Uterus (tissue), 4 donors: ENCODE data around the gene CAPZB. TPM values are rescaled to one million over a fixed set of nuclear protein-coding genes. Genes with fewer than 3 reads are reported as not detected.

Experiments
- DNase-seq, 2 donors: peaks; one replicate each; pipeline ENCODE4 v3.0.0-alpha.2; 2019 to 2020
- H3K27ac ChIP-seq, 2 donors: fragments of 200-600 bp; sonication (generic); 1 replicate in 1 of 2; 2 replicates in 1 of 2; pipeline ENCODE4 v1.5.1; 2016 to 2018
- H3K27me3 ChIP-seq, 2 donors: fragments of 200-600 bp; sonication (generic); one replicate each; pipeline ENCODE4 v1.5.1; 2018 to 2019; ENCODE audit warnings: control low read depth in 1 of 2
- H3K36me3 ChIP-seq, 2 donors: fragments of 200-600 bp; sonication (generic); one replicate each; pipeline ENCODE4 v1.5.1; 2019; ENCODE audit warnings: control low read depth in 1 of 2
- H3K4me1 ChIP-seq, 2 donors: fragments of 200-600 bp; sonication (generic); one replicate each; pipeline ENCODE4 v1.5.1; 2018 to 2019; ENCODE audit warnings: control low read depth in 1 of 2
- H3K4me3 ChIP-seq, 2 donors: fragments of 200-600 bp; sonication (generic); 1 replicate in 1 of 2; 2 replicates in 1 of 2; pipeline ENCODE4 v1.5.1; 2018 to 2019; ENCODE audit warnings: mild to moderate bottlenecking in 1 of 2
- H3K9me3 ChIP-seq, 2 donors: fragments of 200-600 bp; sonication (generic); one replicate each; pipeline ENCODE4 v1.5.1; 2019; ENCODE audit warnings: control low read depth in 1 of 2
- POLR2A ChIP-seq, 2 donors: fragments of 450-650 bp; IDR thresholded peaks; one replicate each; pipeline ENCODE4 v1.6.1; 2016; ENCODE audit warnings: antibody characterized with exemption in 2 of 2, mild to moderate bottlenecking in 1 of 2, moderate library complexity in 1 of 2
- intact Hi-C: fragments of 100-400 bp; cut with DNase I; formaldehyde crosslinking; loops from one replicate; pipeline ENCODE4 v1.15.1; 2023; ENCODE audit warnings: low total_unique reads
- total RNA-seq, 4 donors: library from RNA; depleted of rRNA in 3 of 4; stranded (reverse); fragments of >200 nt in 3 of 4; gene quantifications; one replicate each; pipeline versions ENCODE4 v1.1.0 to v1.2.4, GENCODE V29; 2014 to 2023
- TF ChIP-seq, protein P1 (sequence below), 4 experiments: fragments of 200-600 bp in 2 of 4; fragments of 450-650 bp in 2 of 4; sonication (generic) in 2 of 4; IDR thresholded peaks; one replicate each; pipeline ENCODE4 v1.5.1; 2016 to 2019; ENCODE audit warnings: antibody characterized with exemption in 4 of 4, mild to moderate bottlenecking in 2 of 4, moderate library complexity in 1 of 4
- donor health status: DM: yes; HTN: yes; CAD: no.

The CAPZB gene
- total RNA-seq, 4 donors from 2014 or later, result 94.4 to 281 (median 141) TPM

DNA sequence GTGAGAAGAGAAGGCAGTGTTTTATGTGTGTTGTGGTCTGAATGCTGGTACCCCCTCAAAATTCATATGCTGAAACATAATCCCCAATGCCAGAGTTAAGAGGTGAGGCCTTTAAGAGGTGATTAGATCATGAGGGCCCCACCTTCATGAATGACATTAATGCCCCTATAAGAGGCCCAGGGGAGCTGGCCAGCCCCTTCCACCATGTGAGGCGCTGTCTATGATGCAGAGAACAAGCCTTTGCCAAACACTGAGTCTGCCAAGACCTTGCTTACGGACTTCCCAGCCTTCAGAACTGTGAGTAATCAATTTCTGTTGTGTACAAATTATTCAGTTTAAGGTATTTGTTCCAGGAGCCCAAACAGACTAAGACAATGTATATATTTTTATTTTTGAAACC lies 20.2 kb downstream of the CAPZB start:
- Histone ChIP-seq H3K27ac (peak overlapping the region; percentile 36 to 75), H3K9me3 (no peaks in the 10 kb centered on the region), H3K4me3 (no peak overlapping the region), H3K27me3 (no peaks in the 10 kb centered on the region), H3K4me1 (peaks cover 0 to 14% of the 10 kb centered on the region in 2 donors), H3K36me3 (no peaks in the 10 kb centered on the region)
- no peak for DNase-seq
- no peak for TF ChIP-seq POLR2A (IDR thresholded peaks at IDR 0.05)
- TF ChIP-seq, protein P1, sequence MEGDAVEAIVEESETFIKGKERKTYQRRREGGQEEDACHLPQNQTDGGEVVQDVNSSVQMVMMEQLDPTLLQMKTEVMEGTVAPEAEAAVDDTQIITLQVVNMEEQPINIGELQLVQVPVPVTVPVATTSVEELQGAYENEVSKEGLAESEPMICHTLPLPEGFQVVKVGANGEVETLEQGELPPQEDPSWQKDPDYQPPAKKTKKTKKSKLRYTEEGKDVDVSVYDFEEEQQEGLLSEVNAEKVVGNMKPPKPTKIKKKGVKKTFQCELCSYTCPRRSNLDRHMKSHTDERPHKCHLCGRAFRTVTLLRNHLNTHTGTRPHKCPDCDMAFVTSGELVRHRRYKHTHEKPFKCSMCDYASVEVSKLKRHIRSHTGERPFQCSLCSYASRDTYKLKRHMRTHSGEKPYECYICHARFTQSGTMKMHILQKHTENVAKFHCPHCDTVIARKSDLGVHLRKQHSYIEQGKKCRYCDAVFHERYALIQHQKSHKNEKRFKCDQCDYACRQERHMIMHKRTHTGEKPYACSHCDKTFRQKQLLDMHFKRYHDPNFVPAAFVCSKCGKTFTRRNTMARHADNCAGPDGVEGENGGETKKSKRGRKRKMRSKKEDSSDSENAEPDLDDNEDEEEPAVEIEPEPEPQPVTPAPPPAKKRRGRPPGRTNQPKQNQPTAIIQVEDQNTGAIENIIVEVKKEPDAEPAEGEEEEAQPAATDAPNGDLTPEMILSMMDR (IDR thresholded peaks at IDR 0.05), result no peak
- intact Hi-C loops, result no loop called here

DNA sequence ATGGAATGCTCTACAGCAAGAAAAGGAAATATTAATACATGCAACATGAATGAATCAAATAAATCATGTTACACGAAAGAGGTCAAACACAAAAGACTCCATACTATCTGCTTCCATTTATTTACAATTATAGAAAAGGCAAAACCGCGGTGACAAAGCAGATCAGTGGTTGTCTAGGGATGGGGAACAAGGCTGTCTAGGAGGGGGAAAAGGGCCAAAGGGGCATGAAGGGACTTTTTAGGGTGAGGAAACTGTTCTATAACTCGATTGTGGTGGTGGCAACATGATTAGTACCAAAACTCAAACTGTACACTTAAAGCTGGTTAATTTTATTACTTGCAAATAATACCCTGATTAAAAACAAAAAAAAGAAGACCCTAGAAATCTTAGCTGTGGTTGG lies 20.6 kb downstream of the CAPZB start:
- TF ChIP-seq, protein P1 (IDR thresholded peaks at IDR 0.05), result no peak
- H3K27ac ChIP-seq, result peak overlapping the region; percentile 36 to 75
- no peak overlapping the region for H3K4me3 ChIP-seq
- H3K9me3 ChIP-seq, result no peaks in the 10 kb centered on the region
- no peak for DNase-seq
- no peaks in the 10 kb centered on the region for H3K36me3 ChIP-seq
- no peaks in the 10 kb centered on the region for H3K27me3 ChIP-seq
- intact Hi-C loops, result no loop called here
- peaks cover 0 to 13% of the 10 kb centered on the region in 2 donors for H3K4me1 ChIP-seq

DNA sequence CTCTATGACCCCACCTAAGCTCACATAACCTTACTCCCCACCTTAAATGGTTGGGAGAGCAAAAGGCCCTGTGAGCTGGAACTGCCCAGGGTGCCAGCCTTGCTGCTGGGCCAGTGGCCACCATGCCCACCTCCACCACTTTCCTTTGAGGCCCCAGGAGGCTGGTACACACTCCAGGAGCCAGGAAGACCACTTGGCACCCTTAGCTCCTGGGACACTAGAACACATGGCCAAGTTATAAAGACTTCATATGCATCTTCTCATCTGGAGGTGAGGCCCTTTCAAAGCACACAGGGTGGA lies 21.9 kb downstream of the CAPZB start:
- Histone ChIP-seq H3K4me3 (no peak overlapping the region), H3K36me3 (no peaks in the 10 kb centered on the region), H3K4me1 (peaks cover 0 to under 1% of the 10 kb centered on the region in 2 donors), H3K9me3 (no peaks in the 10 kb centered on the region), H3K27ac (peak overlapping the region; percentile 10 to 27), H3K27me3 (no peaks in the 10 kb centered on the region)
- no peak for TF ChIP-seq POLR2A (IDR thresholded peaks at IDR 0.05)
- TF ChIP-seq, protein P1 (IDR thresholded peaks at IDR 0.05), result no peak
- DNase-seq, result no peak
- intact Hi-C loops, result no loop called here

DNA sequence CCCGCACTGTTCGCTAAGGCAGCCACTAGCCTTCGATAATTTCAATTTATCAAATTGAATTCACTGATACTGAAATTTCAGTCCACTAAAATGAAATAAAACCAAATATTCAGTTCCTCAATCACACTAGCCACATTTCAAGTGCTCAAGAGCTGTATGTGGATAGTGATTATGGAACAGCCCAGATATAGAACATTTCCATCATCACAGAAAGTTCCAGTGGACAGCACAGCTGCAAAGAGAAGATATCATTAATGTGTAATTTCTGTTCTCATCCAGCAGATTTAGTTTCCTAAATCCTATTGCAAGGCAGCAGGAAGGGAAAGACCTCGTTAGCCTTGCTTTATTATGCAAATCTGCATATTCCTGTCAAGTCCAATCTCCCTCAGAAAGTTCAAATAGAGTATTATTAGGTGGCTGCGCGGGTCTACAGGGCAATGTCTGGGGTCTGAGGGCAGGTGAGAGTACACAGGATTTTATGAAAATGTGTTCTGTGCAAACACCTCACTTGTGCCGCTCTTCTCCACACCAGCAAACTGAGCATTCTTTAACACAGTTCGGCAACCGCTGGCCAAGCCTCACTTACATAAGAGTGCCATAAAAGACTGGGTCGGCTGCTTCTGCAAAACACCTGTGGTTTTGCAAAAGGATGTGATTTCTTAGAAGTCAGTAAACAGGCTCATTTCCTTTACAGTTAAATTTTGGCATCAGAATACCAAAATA lies 22.4 kb downstream of the CAPZB start:
- Histone ChIP-seq H3K27ac (peak overlapping the region; percentile 10 to 27), H3K27me3 (no peaks in the 10 kb centered on the region), H3K9me3 (no peaks in the 10 kb centered on the region), H3K4me3 (no peak overlapping the region), H3K36me3 (no peaks in the 10 kb centered on the region), H3K4me1 (no peaks in the 10 kb centered on the region)
- DNase-seq, result no peak
- no peak for TF ChIP-seq POLR2A (IDR thresholded peaks at IDR 0.05)
- TF ChIP-seq, protein P1 (IDR thresholded peaks at IDR 0.05), result no peak
- intact Hi-C loops, result no loop called here

DNA sequence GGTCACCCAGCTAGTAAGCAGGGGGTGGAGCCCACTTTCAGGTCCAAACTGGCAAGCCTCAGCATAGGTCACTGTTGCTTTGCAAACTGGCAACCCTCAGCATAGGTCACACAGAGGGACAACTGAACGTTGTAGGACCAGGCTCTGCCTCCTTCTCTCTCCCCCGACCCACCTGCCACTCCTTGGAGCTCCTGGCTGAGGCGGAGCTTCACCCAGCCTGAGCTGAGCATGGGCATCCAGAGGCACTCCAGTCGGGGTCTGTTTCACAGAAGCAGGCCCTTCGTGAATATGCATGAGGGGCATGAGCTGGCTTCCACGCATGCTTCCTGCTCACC lies 24.2 kb downstream of the CAPZB start:
- no peaks in the 10 kb centered on the region for H3K9me3 ChIP-seq
- no peaks in the 10 kb centered on the region for H3K36me3 ChIP-seq
- intact Hi-C loops, result no loop called here
- H3K27me3 ChIP-seq, result no peaks in the 10 kb centered on the region
- H3K4me1 ChIP-seq, result no peaks in the 10 kb centered on the region
- no peak overlapping the region for H3K27ac ChIP-seq
- no peak for DNase-seq
- H3K4me3 ChIP-seq, result no peak overlapping the region
- TF ChIP-seq, protein P1 (IDR thresholded peaks at IDR 0.05), result no peak
- TF ChIP-seq POLR2A (IDR thresholded peaks at IDR 0.05), result no peak
